Neural cell (in vitro differentiated cells): ENCODE results near the gene SIVA1. TPM values are rescaled to one million over a fixed set of nuclear protein-coding genes. Genes with fewer than 3 reads are reported as not detected.

Experiments used
- H2AFZ ChIP-seq: fragments of 200-600, 300-800 bp; sonication (generic), shearing (Covaris generic); 2 replicates; pipeline ENCODE4 v1.6.0; 2014; ENCODE audit warnings: low read depth, mild to moderate bottlenecking, antibody characterized with exemption, low read length, moderate library complexity
- H3F3A ChIP-seq: fragments of 200-600 bp; shearing (Covaris generic); 2 replicates; pipeline ENCODE4 v1.6.1; 2016; ENCODE audit warnings: mild to moderate bottlenecking, moderate library complexity, mixed read lengths, antibody characterized with exemption, low read length; ENCODE audit not compliant: insufficient read depth, poor library complexity, severe bottlenecking
- H3K27ac ChIP-seq: fragments of 200-600, 300-800 bp; sonication (generic), shearing (Covaris generic); 2 replicates; pipeline ENCODE4 v1.5.1; 2014; ENCODE audit warnings: mild to moderate bottlenecking, low read length, moderate library complexity
- H3K27me3 ChIP-seq: fragments of 300-800, 200-600 bp; sonication (generic), shearing (Covaris generic); 2 replicates; pipeline ENCODE4 v1.6.0; 2014; ENCODE audit warnings: mild to moderate bottlenecking, low read depth, low read length, moderate library complexity; ENCODE audit not compliant: insufficient read depth
- H3K36me3 ChIP-seq: fragments of 300-800, 200-600 bp; sonication (generic), shearing (Covaris generic); 2 replicates; pipeline ENCODE4 v1.5.1; 2014; ENCODE audit warnings: mild to moderate bottlenecking, antibody characterized with exemption, low read length, moderate library complexity; ENCODE audit not compliant: insufficient read depth
- H3K4me2 ChIP-seq: fragments of 300-800, 200-600 bp; sonication (generic), shearing (Covaris generic); 2 replicates; pipeline ENCODE4 v1.6.0; 2014; ENCODE audit warnings: mild to moderate bottlenecking, low read length
- H3K4me3 ChIP-seq: fragments of 300-800, 200-600 bp; sonication (generic), shearing (Covaris generic); 2 replicates; pipeline ENCODE4 v1.5.1; 2014; ENCODE audit warnings: mild to moderate bottlenecking, low read length, moderate library complexity
- H3K79me2 ChIP-seq: fragments of 200-600 bp; shearing (Covaris generic); replicated peaks from 2 replicates; pipeline ENCODE4 v1.6.0; 2014; ENCODE audit warnings: mild to moderate bottlenecking, low read length, moderate library complexity; ENCODE audit not compliant: insufficient read depth
- H3K9ac ChIP-seq: fragments of 300-800, 200-600 bp; sonication (generic), shearing (Covaris generic); 2 replicates; pipeline ENCODE4 v1.6.1; 2016; ENCODE audit warnings: mild to moderate bottlenecking, low read length, mixed read lengths
- H3K9me2 ChIP-seq: fragments of 200-600 bp; shearing (Covaris generic); 2 replicates; pipeline ENCODE4 v1.6.1; 2016; ENCODE audit warnings: mild to moderate bottlenecking, low read length, mixed read lengths; ENCODE audit not compliant: insufficient read depth
- H3K9me3 ChIP-seq: fragments of 200-600, 300-800 bp; sonication (generic), shearing (Covaris generic); 2 replicates; pipeline ENCODE4 v1.6.1; 2016; ENCODE audit warnings: mild to moderate bottlenecking, mixed run types, low read length, moderate library complexity, mixed read lengths
- H4K20me1 ChIP-seq: fragments of 200-600 bp; shearing (Covaris generic); 2 replicates; pipeline ENCODE4 v1.6.1; 2016; ENCODE audit warnings: mild to moderate bottlenecking, mixed run types; ENCODE audit not compliant: insufficient read depth
- EP300 ChIP-seq: fragments of 450-650 bp; conservative IDR thresholded peaks from 2 replicates; pipeline ENCODE4 v1.6.1; 2014; ENCODE audit warnings: antibody characterized with exemption, mild to moderate bottlenecking, moderate library complexity; ENCODE audit not compliant: poor library complexity, severe bottlenecking
- EZH2 ChIP-seq: fragments of 200-600, 300-800 bp; shearing (Covaris generic), sonication (generic); IDR thresholded peaks from 2 replicates; pipeline ENCODE4 v1.6.1; 2014; ENCODE audit warnings: antibody characterized with exemption, low read length, borderline replicate concordance, mild to moderate bottlenecking; ENCODE audit not compliant: insufficient read depth, poor library complexity, severe bottlenecking
- MXI1 ChIP-seq: fragments of 450-650 bp; conservative IDR thresholded peaks from 2 replicates; pipeline ENCODE4 v1.6.1; 2014; ENCODE audit warnings: antibody characterized with exemption, mild to moderate bottlenecking; ENCODE audit not compliant: poor library complexity, severe bottlenecking
- POLR2AphosphoS5 ChIP-seq: IDR thresholded peaks from 2 replicates; pipeline ENCODE4 v1.6.1; 2012
- RAD21 ChIP-seq: fragments of 450-650 bp; conservative IDR thresholded peaks from 2 replicates; pipeline ENCODE4 v1.6.1; 2014; ENCODE audit warnings: antibody characterized with exemption, mild to moderate bottlenecking, moderate library complexity
- SMC3 ChIP-seq: fragments of 450-650 bp; conservative IDR thresholded peaks from 2 replicates; pipeline ENCODE4 v1.6.1; 2014; ENCODE audit warnings: antibody characterized with exemption, mild to moderate bottlenecking, moderate library complexity; ENCODE audit not compliant: poor library complexity
- TAF1 ChIP-seq: IDR thresholded peaks from 2 replicates; pipeline ENCODE4 v1.6.1; 2012; ENCODE audit warnings: low read depth
- polyA plus RNA-seq: library from polyadenylated mRNA; depleted of rRNA; stranded (reverse); fragments of >200 nt; gene quantifications from 2 replicates; pipeline ENCODE4 v1.2.3, GENCODE V29; 2014
- TF ChIP-seq, protein P1 (sequence below): fragments of 450-650 bp; IDR thresholded peaks from 2 replicates; pipeline ENCODE4 v1.5.1; 2014; ENCODE audit warnings: antibody characterized with exemption, mild to moderate bottlenecking, moderate library complexity; ENCODE audit not compliant: poor library complexity, severe bottlenecking
- TF ChIP-seq, protein P2 (sequence below): IDR thresholded peaks from 2 replicates; pipeline ENCODE4 v1.6.1; 2012; ENCODE audit warnings: borderline replicate concordance

The SIVA1 gene
- polyA plus RNA-seq, 1 donor from 2014 or later, result 180 TPM

DNA sequence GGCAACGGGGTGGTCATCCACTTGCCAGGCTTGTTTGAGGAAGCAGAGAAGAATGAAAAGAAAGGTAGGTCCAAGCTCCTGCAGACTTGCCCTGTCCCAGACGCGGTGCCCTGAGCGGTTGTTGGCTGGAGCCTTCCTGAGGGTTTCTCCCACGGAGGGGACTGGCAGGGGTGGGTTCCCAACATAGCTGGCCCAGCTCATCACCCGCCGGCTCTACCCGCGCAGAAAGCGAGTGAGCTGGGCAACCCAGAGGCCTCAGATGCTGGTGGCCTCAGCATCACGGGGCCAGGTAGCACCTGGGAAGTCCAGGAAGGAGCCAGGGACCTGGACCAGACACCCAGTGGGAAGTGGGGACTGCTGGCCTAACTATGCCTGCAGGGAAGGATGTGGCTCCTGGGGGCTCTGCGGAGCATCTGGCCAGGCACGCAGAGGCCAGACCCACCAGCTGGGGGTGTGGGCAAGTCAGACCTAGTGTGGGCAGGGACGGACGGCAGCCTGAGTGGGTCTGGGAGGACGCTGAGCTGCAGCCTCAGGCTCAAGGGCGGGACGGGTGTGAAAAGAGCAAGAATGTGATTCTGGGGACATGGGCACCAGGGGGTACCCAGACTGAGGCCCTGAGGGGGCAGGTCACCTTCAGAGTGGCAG lies 14.4 kb upstream of the SIVA1 start:
- no peak overlapping the region for H2AFZ ChIP-seq
- H3K79me2 ChIP-seq, result no peaks in the 10 kb centered on the region
- TF ChIP-seq SMC3, result no peak
- no peak for TF ChIP-seq EZH2
- TF ChIP-seq, protein P1, sequence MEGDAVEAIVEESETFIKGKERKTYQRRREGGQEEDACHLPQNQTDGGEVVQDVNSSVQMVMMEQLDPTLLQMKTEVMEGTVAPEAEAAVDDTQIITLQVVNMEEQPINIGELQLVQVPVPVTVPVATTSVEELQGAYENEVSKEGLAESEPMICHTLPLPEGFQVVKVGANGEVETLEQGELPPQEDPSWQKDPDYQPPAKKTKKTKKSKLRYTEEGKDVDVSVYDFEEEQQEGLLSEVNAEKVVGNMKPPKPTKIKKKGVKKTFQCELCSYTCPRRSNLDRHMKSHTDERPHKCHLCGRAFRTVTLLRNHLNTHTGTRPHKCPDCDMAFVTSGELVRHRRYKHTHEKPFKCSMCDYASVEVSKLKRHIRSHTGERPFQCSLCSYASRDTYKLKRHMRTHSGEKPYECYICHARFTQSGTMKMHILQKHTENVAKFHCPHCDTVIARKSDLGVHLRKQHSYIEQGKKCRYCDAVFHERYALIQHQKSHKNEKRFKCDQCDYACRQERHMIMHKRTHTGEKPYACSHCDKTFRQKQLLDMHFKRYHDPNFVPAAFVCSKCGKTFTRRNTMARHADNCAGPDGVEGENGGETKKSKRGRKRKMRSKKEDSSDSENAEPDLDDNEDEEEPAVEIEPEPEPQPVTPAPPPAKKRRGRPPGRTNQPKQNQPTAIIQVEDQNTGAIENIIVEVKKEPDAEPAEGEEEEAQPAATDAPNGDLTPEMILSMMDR, result no peak
- no peak for TF ChIP-seq TAF1
- no peak for TF ChIP-seq MXI1
- TF ChIP-seq POLR2AphosphoS5, result no peak
- no peak for TF ChIP-seq EP300
- TF ChIP-seq RAD21, result no peak
- no peak overlapping the region for H3K4me3 ChIP-seq
- no peak overlapping the region for H3K27ac ChIP-seq
- H3K27me3 ChIP-seq, result no peaks in the 10 kb centered on the region
- H3K9me3 ChIP-seq, result no peaks in the 10 kb centered on the region
- H4K20me1 ChIP-seq, result no peaks in the 10 kb centered on the region
- H3K36me3 ChIP-seq, result no peaks in the 10 kb centered on the region
- H3K9ac ChIP-seq, result no peak overlapping the region
- no peaks in the 10 kb centered on the region for H3K9me2 ChIP-seq
- H3F3A ChIP-seq, result no peaks in the 10 kb centered on the region
- no peak overlapping the region for H3K4me2 ChIP-seq

DNA sequence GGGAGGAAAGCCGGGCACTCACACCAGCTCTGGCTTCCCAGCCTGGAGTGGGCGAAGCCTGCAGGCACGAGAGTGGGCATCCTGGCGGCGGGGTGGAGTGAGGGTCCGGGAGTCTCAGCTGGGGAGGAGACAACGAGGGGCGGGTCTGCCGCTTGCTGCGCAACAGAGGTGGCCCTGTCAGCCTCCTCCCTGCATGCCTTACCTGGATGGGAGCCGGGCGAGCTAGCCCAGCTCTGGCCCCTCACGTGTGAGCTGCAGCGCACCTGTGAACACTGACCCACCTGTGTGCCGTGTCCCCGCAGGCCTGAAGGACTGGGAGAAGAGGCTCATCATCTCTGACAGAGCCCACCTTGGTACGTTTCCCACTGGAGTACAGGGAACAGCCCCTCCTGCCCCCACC lies 13.9 kb upstream of the SIVA1 start:
- Histone ChIP-seq H3K79me2 (no peaks in the 10 kb centered on the region), H3K9me2 (no peaks in the 10 kb centered on the region), H3K36me3 (no peaks in the 10 kb centered on the region), H4K20me1 (no peaks in the 10 kb centered on the region), H3K9ac (no peak overlapping the region), H3K27me3 (no peaks in the 10 kb centered on the region), H3K9me3 (no peaks in the 10 kb centered on the region), H3K27ac (no peak overlapping the region), H2AFZ (no peak overlapping the region), H3K4me3 (no peak overlapping the region), H3K4me2 (no peak overlapping the region), H3F3A (no peaks in the 10 kb centered on the region)
- TF ChIP-seq, protein P2, sequence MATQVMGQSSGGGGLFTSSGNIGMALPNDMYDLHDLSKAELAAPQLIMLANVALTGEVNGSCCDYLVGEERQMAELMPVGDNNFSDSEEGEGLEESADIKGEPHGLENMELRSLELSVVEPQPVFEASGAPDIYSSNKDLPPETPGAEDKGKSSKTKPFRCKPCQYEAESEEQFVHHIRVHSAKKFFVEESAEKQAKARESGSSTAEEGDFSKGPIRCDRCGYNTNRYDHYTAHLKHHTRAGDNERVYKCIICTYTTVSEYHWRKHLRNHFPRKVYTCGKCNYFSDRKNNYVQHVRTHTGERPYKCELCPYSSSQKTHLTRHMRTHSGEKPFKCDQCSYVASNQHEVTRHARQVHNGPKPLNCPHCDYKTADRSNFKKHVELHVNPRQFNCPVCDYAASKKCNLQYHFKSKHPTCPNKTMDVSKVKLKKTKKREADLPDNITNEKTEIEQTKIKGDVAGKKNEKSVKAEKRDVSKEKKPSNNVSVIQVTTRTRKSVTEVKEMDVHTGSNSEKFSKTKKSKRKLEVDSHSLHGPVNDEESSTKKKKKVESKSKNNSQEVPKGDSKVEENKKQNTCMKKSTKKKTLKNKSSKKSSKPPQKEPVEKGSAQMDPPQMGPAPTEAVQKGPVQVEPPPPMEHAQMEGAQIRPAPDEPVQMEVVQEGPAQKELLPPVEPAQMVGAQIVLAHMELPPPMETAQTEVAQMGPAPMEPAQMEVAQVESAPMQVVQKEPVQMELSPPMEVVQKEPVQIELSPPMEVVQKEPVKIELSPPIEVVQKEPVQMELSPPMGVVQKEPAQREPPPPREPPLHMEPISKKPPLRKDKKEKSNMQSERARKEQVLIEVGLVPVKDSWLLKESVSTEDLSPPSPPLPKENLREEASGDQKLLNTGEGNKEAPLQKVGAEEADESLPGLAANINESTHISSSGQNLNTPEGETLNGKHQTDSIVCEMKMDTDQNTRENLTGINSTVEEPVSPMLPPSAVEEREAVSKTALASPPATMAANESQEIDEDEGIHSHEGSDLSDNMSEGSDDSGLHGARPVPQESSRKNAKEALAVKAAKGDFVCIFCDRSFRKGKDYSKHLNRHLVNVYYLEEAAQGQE, result no peak
- no peak for TF ChIP-seq SMC3
- TF ChIP-seq EP300, result no peak
- TF ChIP-seq MXI1, result no peak
- TF ChIP-seq EZH2, result no peak
- TF ChIP-seq, protein P1, result no peak
- no peak for TF ChIP-seq TAF1
- TF ChIP-seq RAD21, result no peak
- TF ChIP-seq POLR2AphosphoS5, result no peak
